Erythroblast (primary cell): ENCODE measurements around the gene COG7.
"Not testable (repeated sequence)": the region's sequence is repeated elsewhere in the genome, so short reads cannot be mapped to it uniquely, and the experiment has no call there.

ENCODE experiments used
- DNase-seq, 2 experiments: peaks; one replicate each; lab custom pipeline; 2025; lab: John Stamatoyannopoulos, UW
- GATA1 ChIP-seq: IDR thresholded peaks from 2 replicates; pipeline ENCODE4 v1.6.1; 2011; ENCODE audit warnings: low read depth, mild to moderate bottlenecking, control low read depth, low read length, moderate library complexity
- POLR2A ChIP-seq: IDR thresholded peaks from 2 replicates; pipeline ENCODE4 v1.6.1; 2011; ENCODE audit warnings: mild to moderate bottlenecking, low read length

Gene COG7

DNA sequence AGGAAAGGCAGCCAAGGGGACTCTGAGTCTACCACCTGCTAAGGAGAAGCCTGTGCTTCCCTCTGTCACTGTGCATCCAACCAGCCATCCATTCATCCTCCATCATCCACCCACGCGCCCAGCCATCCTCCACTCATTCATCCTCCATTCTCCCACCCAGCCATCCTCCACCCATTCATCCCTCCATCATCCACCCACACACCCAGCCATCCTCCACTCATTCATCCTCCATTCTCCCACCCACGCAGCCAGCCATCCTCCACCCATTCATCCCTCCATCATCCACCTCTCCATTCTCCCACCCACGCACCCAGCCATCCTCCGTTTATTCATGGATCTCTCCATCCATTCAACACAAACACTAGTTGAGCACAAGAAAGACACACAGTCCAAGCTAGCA, 74.1 kb downstream of the COG7 start:
- TF ChIP-seq POLR2A (no peak), GATA1 (no peak)

DNA sequence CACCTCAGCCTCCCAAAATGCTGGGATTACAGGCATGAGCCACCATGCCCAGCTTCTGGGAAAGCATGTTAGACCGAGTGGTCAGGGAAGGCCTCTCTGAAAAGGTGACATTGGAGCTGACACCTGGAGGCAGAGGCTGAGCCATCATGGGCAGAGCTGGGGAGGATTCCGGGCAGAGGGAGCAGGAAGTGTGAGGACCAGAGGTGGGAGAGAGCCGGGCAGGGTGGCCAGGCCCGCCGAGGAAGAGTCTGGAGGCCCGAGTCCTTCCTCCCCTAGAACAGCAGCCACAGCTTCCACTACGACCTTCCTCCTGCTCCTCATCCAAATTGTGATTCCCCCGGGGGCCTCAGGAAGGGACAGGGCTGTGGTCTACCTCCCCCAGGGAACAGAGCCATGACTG, 74.7 kb downstream of the COG7 start:
- TF ChIP-seq GATA1 (no peak), POLR2A (no peak)
- DNase-seq = no peak

More for the DNA sequence above, 74.1 kb downstream of the COG7 start:
- no peak for DNase-seq

DNA sequence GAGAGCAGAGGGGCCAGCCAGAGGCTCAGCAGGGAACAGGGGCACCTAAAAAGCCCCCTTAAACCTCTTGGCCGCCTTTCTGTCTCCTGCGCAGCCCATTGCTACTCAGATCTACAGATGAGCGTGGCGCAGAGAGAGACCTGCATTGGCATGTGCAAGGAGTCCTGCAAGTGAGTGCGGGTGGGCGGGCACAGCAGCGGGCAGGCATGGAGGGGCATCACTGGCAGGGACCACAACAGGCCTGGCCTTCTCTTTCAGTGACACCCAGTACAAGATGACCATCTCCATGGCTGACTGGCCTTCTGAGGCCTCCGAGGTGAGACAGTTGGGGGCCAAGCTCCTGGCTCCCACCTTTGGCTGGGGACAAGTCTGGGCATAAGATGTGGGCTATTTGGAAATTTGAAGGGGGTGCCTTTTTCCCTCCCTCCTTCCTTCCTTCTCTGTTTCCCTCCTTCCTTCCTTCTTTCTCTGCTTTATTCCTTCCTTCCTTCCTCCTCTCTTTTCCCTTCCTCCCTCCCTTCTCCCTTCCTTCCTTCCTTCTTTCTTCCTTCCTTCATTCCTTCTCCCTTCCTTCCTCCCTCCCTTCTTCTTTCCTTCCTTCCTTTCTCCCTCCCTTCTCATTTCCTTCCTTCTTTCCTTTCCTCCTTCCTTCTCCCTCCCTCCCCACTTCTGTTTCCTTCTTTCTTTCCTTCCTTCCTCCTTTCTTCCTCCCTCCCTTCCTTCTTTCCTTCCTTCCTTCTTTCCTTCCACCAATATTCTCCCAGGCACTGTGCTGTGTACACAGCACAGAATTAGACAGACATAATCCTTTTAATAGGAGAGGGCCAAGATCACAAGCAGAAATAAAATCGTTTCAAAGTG, 75.7 kb downstream of the COG7 start:
- TF ChIP-seq POLR2A (no peak), GATA1 (no peak)
- no peak for DNase-seq

DNA sequence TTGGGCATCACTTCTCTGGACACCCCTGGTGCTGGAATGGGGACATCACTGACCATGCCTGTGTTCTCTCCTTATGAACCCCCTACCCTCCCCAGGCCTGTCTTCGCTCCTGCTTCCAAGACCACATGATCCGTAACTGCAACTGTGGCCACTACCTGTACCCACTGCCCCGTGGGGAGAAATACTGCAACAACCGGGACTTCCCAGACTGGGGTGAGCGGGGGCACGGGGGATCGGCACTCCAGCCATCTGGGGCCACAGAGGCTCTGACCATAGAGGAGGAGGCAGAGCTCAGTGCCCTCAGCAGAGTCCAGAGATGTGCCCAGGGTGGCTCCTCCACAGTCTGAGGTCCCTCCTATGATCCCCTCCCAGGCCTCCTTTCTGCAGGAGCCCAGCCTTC, 77.3 kb downstream of the COG7 start:
- TF ChIP-seq GATA1 (no peak), POLR2A (no peak)
- DNase-seq = no peak

DNA sequence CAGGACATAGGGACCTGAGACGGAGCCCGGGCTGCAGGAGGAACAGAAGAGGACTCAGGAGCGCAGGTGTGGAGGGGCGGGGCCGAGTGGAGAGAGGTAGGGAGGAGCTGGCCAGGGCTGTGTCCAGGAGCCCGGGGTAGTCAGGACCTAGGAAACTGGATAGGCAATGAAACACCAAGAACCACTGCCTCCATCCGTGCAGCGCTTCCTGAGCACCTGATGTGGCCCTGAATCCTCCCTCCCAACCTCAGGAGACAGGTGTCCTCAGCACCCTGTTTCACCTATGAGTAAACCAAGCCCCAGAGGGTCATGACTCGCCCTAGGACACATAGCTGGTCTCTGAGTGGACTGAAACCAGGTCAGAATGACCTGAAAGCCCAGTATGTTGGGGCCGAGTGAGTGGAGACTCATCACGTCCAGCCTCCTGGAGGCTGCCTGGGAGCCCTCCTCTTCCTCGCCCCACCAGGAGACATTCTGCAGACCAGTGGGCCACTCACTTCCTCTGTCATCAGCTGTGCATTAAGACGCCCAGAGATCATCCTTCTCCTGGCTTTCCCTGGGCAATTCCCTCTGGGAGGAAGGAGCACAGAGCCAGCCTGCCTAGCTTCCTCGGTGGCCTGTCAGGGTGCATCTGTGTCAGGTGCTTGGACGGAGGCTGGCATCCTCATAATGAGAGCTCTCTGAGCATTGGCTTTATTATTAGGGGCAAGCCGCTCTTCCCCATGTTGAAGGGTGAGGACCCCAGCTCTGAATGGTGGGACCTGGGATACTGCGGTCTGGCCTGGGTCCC, 78.1 kb downstream of the COG7 start:
- no peak for DNase-seq

DNA sequence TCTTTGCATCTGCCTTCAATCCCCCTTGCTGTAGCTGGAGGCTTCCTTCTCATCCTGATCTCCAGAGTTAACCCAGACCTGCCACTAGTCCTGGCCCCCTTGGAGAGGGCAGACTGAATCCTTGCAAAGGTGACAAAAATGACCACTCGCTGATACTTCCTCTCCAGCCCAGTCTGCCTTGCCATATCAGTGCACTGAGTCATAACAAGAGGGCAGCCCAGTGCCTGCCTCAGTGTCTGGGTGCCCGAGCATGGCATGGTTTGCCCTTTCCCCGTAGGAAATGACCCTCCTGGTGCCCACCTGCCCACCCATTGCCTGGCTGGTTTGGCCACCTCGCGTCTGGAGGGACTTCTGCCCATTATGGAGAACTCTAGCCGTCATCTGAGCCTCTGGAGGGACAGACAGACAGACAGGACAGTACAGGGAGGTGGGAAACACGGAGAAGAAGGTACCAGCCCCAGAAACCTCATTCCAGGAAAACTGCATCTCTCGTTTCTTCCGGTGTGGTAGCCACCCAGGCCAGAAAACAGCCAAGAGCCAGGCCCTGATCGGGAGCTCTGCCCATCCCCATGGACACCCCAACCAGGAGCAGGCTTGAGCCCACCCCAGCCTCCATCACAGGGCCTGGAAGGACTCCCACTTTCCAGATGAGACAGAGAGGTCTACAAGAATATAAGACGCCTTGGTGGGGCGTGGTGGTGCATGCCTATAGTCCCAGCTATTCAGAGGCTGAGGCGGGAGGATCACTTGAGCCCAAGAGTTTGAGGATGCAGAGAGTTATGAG, 79.4 kb downstream of the COG7 start:
- TF ChIP-seq POLR2A (no peak), GATA1 (no peak)
- DNase-seq = no peak

More for the DNA sequence above, 78.1 kb downstream of the COG7 start:
- TF ChIP-seq GATA1 (no peak), POLR2A (no peak)

DNA sequence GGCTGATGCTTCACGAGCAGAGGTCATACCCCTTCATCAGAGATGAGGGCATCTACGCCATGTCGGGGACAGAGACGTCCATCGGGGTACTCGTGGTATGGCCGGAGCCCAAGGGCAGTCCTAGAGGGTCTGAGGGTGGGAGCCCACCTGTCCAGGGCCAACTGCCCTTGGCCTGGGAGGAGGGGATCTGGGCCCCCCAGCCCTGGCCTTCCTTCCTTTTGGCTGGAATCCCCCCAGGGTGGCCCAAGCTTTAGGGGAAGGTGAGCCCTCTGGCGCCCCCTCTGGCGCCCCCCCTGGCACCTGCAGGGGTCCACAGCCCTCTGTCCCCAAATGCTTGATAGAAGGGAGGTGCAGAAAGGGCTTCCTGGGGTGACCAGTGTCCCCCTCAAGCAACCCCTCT, 81.6 kb downstream of the COG7 start:
- no peak for TF ChIP-seq GATA1
- no peak for TF ChIP-seq POLR2A

DNA sequence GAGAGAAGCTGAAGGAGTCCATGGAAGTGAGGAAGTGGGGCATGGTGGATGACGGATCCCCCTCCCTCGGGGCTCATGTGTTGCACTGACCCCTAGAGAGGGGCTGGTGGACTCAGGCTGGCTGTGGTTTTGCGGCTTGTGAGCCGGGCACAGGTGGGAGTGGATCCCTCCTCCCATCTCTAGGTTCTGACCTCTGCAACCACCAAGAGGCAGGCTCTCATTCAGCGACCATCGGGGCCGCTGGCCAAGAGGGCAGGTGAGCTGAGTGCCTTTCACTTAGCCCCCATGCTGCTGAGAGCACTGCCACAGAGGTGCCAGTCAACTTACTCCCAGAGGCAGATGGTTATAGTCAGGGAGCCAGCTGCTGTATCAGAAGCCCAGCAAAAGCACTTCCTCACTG, 83.6 kb downstream of the COG7 start:
- TF ChIP-seq GATA1 (no peak), POLR2A (no peak)
- DNase-seq = no peak

More for the DNA sequence above, 81.6 kb downstream of the COG7 start:
- no peak for DNase-seq

DNA sequence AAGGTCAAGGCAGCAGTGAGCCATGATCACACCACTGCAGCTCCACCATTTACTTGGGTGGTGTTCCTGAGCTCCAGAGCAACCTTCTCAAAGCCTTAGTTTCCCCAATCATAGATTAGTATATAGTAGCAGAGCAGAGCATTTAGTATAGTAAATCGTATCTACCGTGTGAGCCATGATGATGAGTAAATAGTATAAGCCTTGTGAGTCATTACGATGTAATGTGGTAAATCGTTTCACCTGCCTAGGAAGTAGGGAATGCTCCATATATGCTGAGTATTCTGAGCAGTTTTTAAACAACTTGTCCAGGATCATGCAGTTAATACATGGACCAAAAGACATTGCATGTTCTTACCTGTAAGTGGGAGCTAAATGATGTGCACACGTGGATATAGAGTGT, 84.5 kb downstream of the COG7 start:
- no peak for DNase-seq

DNA sequence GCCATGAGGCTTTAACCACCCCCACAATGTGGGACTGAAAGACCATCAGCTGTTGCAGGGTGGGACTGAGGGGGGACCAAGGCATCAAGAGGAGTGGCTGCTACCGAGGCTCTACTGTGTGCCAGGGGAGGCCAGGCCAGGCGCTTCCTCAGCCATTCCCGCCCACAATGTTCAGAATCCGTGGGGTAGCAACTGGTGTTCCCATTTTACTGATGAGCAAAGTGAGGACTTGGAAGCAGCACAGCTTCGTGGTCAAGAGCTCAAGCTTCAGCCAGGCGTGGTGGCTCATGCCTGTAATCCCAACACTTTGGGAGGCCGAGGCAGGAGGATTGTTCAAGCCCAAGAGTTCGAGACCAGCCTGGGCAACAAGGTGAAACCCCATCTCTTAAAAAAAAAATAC, 85.0 kb downstream of the COG7 start:
- DNase-seq = no peak
- TF ChIP-seq POLR2A (no peak), GATA1 (no peak)

More for the DNA sequence above, 84.5 kb downstream of the COG7 start:
- TF ChIP-seq POLR2A (no peak), GATA1 (no peak)

DNA sequence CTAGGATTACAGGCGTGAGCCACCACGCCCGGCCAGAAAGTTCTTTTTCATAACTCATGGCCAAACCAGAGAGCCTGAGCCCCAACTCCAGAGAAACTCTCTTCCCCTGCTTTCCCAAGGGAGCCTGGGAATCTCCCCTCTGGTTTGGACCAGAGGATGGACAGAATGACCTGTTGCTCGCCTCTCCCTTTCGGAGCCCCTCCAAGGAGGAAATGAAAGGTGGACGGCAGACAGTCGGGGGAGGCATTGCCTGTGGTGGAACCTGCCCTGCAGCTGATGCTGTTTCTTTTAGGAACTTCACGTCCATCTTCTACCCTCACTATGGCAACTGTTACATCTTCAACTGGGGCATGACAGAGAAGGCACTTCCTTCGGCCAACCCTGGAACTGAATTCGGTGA, 85.4 kb downstream of the COG7 start:
- TF ChIP-seq POLR2A = no peak
- TF ChIP-seq GATA1 = no peak
- DNase-seq = no peak

DNA sequence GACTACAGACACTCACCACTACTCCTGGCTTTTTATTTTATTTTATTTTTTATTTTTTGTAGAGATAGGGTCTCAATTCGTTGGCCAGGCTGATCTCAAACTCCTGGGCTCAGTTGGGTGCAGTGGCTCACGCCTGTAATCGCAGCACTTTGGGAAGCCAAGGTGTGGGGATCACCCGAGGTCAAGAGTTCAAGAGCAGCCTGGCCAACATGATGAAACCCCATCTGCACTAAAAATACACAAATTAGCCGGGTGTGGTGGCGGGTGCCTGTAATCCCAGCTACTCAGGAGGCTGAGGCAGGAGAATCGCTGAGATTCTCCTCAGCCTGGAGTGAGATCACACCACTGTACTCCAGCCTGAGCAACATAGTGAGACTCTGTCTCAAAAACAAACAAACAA, 86.6 kb downstream of the COG7 start:
- DNase-seq = not testable (repeated sequence)

DNA sequence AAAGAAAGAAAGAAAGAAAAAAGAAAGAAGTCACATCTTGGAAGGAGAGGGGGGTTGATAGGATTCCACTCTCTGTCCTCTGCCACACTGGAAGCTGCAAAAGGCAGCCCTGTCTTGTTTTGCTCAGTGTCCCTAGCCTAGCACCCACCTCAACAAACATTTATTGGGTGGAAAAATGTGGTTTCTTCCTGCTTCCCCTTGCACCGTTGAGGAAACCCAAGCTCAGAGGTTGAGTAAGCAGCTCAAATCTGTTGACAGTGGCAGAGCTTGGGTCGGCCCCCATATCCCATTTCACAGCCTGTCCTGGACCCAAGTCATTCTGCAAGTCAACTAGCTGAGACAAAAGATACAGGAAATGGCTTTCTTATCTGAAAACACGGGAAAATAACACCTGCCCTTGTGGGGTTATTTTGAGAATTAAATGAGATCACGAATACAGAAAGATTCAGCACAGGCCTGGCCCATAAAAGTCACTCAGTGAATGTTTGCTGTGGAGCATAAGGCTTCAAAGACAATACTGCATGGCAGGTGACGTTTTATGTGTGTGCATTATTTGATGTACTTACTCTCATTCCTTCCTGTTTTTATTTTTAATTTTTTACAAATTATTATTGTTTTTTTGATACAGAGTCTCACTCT, 87.3 kb downstream of the COG7 start:
- no peak for DNase-seq
- TF ChIP-seq GATA1 (no peak), POLR2A (no peak)

DNA sequence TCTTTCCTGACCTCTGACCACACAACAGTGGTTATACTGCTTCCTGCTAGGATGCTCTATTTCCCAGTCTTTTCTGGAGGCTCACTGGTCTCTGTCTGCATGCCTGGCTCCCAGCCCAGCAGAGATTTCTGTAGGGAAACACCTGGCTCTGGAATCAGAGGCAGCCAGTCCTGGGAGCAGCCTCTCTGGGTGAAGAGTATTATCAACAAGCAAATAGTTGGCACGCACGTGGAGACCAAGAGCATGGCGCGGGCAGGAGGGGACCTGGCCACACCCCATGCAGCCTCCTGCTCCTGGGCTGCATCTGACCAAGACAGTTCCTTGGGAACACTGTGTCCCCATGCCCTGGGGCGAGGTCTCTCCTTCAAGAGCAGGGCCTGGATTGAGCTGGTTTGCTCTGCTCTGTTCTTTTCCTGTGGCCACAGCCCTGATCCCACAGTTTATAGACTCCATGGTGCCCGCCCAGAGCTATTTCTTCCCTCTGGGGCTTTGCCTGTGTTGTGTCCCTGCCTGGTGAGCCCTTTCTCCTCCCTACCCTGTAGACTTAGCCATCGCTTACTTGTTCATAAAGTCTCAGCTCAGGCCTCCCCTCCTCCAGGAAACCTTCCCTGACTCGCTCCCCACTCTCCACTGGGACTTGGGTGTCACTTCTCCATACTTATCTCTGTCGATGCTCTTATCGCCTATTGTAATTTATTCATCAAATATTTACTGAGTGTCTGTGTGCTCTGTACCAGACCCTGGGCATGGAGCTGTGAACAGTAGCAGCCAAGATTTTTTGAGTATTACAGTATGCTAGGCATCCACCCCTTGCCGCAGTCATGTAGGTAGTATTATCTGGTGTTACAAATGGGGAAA, 90.3 kb downstream of the COG7 start:
- no peak for DNase-seq
- TF ChIP-seq POLR2A = no peak
- TF ChIP-seq GATA1 = no peak
